IPS-18a (cell line): ENCODE data around the gene KLC1.

Experiments used
- H3K27ac ChIP-seq: one replicate; pipeline ENCODE4 v1.5.1; 2013; ENCODE audit warnings: low read length
- H3K27me3 ChIP-seq: one replicate; pipeline ENCODE4 v1.6.1; 2013; ENCODE audit warnings: mild to moderate bottlenecking, low read length; ENCODE audit not compliant: control insufficient read depth, insufficient read depth
- H3K36me3 ChIP-seq: one replicate; pipeline ENCODE4 v1.6.1; 2013; ENCODE audit warnings: low read depth, low read length; ENCODE audit not compliant: control insufficient read depth
- H3K4me1 ChIP-seq: one replicate; pipeline ENCODE4 v1.6.1; 2013; ENCODE audit warnings: low read depth, low read length; ENCODE audit not compliant: control insufficient read depth
- H3K4me3 ChIP-seq: one replicate; pipeline ENCODE4 v1.5.1; 2013; ENCODE audit warnings: low read length
- H3K9ac ChIP-seq: one replicate; pipeline ENCODE4 v1.6.1; 2013; ENCODE audit warnings: mild to moderate bottlenecking, low read length, moderate library complexity
- H3K9me3 ChIP-seq: one replicate; pipeline ENCODE4 v1.6.1; 2013; ENCODE audit warnings: low read depth, low read length; ENCODE audit not compliant: control insufficient read depth

The KLC1 gene

GRCh38 chr14:103695296-103696069 lies 66.5 kb downstream of the KLC1 start:
- Histone ChIP-seq H3K4me3 (no peak overlapping the region), H3K9ac (no peak overlapping the region), H3K9me3 (no peaks in the 10 kb centered on the region), H3K4me1 (no peaks in the 10 kb centered on the region), H3K27me3 (no peaks in the 10 kb centered on the region), H3K36me3 (peaks cover 28% of the 10 kb centered on the region), H3K27ac (no peak overlapping the region)

DNA sequence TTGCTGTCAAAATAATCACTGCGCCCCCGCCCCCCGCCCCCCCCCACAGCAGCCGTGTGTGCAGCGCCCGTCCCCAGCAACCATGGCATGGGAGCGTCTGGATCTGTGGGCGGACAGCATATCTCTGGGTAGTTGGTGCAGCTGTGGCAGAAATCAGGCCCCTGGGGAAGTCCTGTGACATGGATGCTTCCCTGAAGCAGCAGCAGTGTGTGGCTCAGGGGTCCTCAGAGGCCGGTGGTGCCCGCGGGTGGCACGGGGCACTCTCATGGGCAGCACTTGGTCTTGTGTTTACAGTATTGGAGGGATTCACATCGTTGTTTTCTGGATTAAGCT lies 67.0 kb downstream of the KLC1 start:
- no peaks in the 10 kb centered on the region for H3K27me3 ChIP-seq
- peaks cover 28% of the 10 kb centered on the region for H3K36me3 ChIP-seq
- H3K27ac ChIP-seq, result no peak overlapping the region
- H3K9ac ChIP-seq, result no peak overlapping the region
- no peaks in the 10 kb centered on the region for H3K4me1 ChIP-seq
- no peaks in the 10 kb centered on the region for H3K9me3 ChIP-seq
- H3K4me3 ChIP-seq, result no peak overlapping the region

- Histone ChIP-seq H3K36me3 (peaks cover 28% of the 10 kb centered on the region), H3K4me1 (no peaks in the 10 kb centered on the region), H3K4me3 (no peak overlapping the region), H3K9ac (no peak overlapping the region), H3K27ac (no peak overlapping the region), H3K27me3 (no peaks in the 10 kb centered on the region), H3K9me3 (no peaks in the 10 kb centered on the region)
These were observed 67.6 kb downstream of the KLC1 start for GRCh38 chr14:103696466-103697071.

GRCh38 chr14:103697206-103697602 lies 68.2 kb downstream of the KLC1 start:
- no peaks in the 10 kb centered on the region for H3K9me3 ChIP-seq
- H3K27ac ChIP-seq, result no peak overlapping the region
- no peaks in the 10 kb centered on the region for H3K4me1 ChIP-seq
- H3K27me3 ChIP-seq, result no peaks in the 10 kb centered on the region
- H3K9ac ChIP-seq, result no peak overlapping the region
- H3K36me3 ChIP-seq, result peaks cover 31% of the 10 kb centered on the region
- H3K4me3 ChIP-seq, result no peak overlapping the region

DNA sequence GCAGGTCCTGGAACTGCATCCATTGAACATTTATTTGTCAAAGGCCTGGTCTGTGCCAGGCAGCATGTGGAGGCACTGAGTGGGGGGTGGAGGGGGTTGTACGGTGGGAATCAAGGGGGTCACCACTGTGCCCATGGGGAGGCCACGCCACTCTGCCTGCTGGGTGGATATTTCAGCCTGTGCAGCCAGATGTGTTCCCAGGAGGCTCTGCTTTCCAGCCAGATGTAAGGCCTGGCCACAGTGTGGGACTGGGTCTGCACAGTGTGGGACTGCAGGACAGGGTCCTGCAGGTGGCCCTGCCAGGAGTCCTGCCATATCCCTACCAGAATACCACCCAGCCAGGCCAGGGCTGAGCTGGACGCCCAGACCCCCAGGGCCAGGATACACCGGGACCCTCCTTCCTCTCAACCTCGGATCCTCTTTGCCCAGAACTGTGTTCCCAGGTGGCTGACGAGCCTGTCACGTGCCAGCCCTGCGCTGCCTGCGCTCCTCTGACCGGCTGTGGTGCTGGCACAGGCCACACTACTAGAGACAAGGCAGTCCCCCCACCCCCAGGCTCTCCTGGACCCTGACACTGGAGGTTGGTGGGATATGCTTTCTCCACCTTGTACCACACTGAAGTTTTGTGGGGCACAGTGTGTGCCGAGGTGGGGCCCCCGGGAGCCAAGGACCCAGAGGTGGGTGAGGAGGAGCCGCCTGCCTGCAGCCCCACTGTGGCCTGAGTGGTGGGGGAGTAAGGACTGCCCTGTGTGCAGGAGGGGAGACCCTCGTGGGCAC lies 68.8 kb downstream of the KLC1 start:
- Histone ChIP-seq H3K4me1 (no peaks in the 10 kb centered on the region), H3K9ac (no peak overlapping the region), H3K4me3 (no peak overlapping the region), H3K27ac (no peak overlapping the region), H3K9me3 (no peaks in the 10 kb centered on the region), H3K36me3 (peaks cover 32% of the 10 kb centered on the region), H3K27me3 (no peaks in the 10 kb centered on the region)

GRCh38 chr14:103698380-103699260 lies 69.6 kb downstream of the KLC1 start:
- Histone ChIP-seq H3K9me3 (no peaks in the 10 kb centered on the region), H3K4me1 (no peaks in the 10 kb centered on the region), H3K4me3 (no peak overlapping the region), H3K9ac (no peak overlapping the region), H3K36me3 (peaks cover 27% of the 10 kb centered on the region), H3K27ac (no peak overlapping the region), H3K27me3 (no peaks in the 10 kb centered on the region)

DNA sequence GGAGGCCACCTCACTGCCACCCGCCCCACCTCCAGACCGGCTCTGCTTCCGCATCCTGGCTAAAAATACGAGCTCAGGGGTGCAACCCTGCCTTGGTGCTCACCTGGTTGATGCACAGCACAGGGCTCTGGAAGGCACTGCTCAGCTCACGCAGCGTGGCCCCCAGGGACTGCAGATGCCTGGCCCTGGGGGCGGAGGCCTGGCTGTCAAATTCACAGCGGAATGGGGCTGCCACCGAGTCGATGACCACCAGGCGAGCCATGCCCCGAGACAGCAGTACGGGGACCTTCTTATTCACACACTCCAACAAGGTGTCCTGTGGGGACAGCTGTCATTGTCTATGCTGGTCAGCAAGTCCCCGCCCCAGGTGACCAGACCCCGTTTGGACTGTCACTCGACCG lies 70.2 kb downstream of the KLC1 start:
- Histone ChIP-seq H3K4me1 (no peaks in the 10 kb centered on the region), H3K36me3 (peaks cover 27% of the 10 kb centered on the region), H3K9me3 (no peaks in the 10 kb centered on the region), H3K4me3 (no peak overlapping the region), H3K9ac (no peak overlapping the region), H3K27me3 (no peaks in the 10 kb centered on the region), H3K27ac (no peak overlapping the region)

DNA sequence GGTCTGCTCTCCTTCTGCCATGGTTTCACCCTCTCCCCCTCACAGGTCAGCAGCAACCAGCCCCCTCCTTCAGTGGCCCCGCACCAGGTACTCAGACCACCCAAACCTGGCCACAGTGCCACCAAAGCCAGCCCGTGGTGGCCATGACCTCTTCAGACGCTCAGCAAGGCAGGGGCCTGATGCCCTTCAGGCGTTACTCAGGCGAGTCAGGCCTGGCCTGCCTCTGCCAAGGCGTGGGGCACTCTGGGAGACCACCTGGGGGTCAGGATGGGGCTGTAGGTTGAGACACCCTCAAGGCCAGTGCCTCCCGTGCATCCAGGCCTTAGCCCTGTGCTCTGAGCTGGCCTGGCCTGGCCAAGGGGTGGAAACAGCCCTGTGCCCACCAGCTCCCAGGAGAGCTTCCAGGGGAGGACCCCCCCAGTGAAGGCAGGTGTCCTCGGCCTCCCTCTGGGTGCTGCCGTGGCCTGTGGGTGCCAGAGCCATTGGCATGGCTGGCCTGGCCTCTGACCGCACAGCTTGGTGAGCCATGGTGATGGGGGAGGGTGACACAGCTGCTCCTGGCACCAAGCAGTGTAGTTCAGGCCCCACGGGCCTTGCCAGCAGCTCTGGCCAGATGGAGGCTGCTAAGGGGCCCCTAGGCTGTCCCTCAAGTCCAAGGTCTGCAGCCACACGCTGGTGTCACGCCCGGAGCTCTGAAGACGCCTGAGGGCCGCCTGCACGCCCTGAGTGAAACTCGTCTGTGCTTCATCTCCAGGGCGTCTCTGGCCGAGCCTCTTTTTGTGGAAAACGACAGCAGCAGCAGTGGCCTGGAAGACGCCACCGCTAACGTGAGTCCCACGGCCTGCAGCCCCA lies 71.1 kb downstream of the KLC1 start:
- Histone ChIP-seq H3K27ac (no peak overlapping the region), H3K9me3 (no peaks in the 10 kb centered on the region), H3K4me3 (no peak overlapping the region), H3K4me1 (no peaks in the 10 kb centered on the region), H3K36me3 (peaks cover 31% of the 10 kb centered on the region), H3K27me3 (no peaks in the 10 kb centered on the region), H3K9ac (no peak overlapping the region)

GRCh38 chr14:103700753-103701490 lies 71.9 kb downstream of the KLC1 start:
- Histone ChIP-seq H3K36me3 (peaks cover 39% of the 10 kb centered on the region), H3K27me3 (no peaks in the 10 kb centered on the region), H3K9ac (no peak overlapping the region), H3K9me3 (no peaks in the 10 kb centered on the region), H3K4me3 (no peak overlapping the region), H3K27ac (no peak overlapping the region), H3K4me1 (no peaks in the 10 kb centered on the region)

DNA sequence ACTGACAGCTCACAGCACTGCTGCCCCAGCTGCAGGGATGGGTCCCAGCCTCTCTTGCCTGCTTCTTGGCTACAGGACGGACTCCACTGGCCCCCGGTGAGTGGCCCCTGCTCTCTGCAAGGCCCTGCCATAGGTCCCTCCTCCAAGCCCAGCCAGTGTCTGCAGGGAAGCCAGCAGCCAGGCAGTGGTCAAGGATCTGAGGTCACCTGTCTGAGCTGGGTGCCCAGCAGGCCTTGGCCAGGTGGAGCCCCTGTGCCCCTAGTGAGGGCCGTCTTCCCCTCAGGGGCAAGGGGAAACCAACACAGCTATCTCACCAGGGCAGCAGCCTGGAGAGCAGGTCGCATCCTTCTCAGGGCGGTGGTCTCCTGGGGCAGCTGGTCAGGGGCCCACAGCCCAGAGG lies 73.1 kb downstream of the KLC1 start:
- no peaks in the 10 kb centered on the region for H3K9me3 ChIP-seq
- no peak overlapping the region for H3K9ac ChIP-seq
- H3K36me3 ChIP-seq, result peaks cover 45% of the 10 kb centered on the region
- H3K4me3 ChIP-seq, result no peak overlapping the region
- H3K27ac ChIP-seq, result no peak overlapping the region
- H3K27me3 ChIP-seq, result no peaks in the 10 kb centered on the region
- H3K4me1 ChIP-seq, result no peaks in the 10 kb centered on the region
